ENCODE data around the gene CCDC174.

The CCDC174 gene

DNA sequence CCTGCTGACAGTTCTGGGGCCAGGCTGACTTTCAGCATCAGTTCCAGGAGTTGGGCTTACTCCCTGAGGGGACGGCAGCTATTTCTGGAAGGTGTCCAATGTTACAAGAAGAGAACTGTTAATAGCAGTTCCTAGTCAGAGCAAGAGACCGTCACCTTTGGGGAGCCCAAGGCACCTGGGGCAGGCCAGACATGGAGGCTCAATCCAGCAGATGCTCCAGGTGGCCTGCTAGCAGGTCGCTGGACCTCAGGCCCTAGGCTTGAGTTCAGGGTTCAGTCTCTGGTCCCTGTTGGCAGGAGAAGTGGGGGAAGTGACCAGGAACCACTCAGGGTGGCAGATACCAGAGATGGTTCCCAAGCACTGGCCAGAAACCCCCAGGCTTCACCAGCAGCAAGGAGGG lies 49.3 kb downstream of the CCDC174 start:
- DNase-seq (ENCODE audit: low read depth in 2 of 3, low spot score in 1 of 3), result no peak

- no peak for DNase-seq (ENCODE audit: low read depth in 2 of 3, low spot score in 1 of 3)
Measured at GRCh38 chr3:14701676-14702075, 50.1 kb downstream of the CCDC174 start.

DNA sequence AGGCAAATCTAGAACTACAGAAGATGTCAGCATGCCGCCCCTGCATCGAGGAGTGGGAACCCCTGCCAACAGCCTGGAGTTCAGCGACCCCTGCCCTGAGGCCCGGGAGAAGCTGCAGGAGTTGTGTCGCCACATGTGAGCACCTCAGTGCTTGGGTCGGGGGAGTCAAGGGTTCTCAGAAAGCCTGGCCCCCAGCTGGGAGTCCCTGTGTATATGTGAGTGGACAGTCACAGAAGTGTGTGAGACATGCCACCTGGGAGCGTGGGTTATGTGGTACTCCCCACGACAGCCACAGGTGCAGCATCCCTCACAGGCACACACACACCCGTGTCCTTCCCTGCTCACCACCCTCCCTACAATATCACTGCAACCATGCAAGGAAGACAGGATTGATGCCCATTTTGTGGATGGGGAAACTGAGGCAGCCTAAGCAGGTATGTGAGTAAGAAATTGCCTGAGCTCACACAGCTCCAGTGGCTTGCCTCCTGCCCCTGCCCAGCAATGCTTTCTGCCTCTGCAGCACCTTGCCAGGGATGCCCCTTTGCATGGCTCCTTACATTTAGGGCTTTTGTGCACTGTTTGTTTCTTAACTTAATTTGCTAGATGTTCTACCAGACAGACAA lies 51.7 kb downstream of the CCDC174 start:
- DNase-seq (ENCODE audit: low read depth in 2 of 3, low spot score in 1 of 3), result no peak

DNA sequence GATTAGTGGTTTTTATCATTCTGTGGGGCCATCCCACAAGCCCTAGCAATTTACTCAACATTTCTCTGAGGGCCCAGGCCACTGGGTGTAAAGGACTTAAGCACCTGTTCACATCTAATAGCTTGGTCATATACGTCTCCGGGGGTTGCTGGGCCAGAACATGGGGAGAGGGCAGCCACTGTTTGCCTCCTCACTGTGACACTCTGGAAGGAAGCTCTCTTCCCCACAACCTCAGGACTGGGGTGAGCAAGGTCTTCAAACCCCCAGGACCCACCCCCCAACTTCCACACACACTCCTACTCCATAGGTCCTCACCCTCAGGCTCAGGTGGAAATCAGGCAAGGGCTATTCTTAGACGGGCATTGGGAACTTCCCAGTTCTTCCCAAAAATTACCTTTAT lies 52.2 kb downstream of the CCDC174 start:
- no peak for DNase-seq (ENCODE audit: low read depth in 2 of 3, low spot score in 1 of 3)

DNA sequence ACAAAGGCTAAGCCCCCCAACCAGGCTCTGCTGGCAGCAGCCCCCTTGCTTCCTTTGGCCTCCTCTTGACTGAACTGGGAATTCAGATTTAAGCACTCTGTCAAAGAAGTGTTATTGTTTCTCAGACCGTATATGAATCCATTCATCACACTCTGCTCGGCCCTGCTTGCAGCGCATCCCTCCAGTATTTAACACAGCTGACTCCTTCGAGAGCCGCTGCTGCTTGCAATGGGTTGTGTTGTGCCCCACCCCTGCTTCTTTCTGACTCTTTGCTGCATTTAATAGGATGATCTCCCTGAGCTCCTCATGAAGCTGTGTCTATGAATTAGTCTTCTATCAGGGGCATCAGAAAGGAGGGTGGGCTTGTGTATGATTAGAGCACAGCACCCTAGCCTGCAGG lies 54.5 kb downstream of the CCDC174 start:
- DNase-seq (ENCODE audit: low read depth in 2 of 3, low spot score in 1 of 3), result no peak

DNA sequence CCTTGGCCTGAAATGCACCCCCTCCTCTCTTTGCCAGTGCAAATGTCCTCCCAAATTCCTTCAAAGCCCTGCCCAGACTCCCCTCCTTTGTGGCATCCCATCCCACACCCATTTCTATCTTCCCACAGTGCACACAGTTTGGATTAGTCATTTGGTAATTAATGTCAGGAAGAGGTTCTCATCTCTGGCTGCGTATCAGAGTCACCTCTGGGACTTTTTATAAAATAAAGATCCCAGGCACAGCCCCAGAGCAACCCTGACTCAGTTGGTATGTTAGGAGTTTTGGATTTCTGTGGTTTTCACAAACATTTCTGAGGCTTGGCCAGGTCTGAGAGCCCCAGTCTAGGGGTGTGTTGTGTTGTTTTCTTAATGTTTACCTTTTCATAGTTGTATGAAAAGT lies 65.0 kb downstream of the CCDC174 start:
- DNase-seq (ENCODE audit: low read depth in 2 of 3, low spot score in 1 of 3), result no peak

GRCh38 chr3:14717307-14717706 lies 65.7 kb downstream of the CCDC174 start:
- DNase-seq (ENCODE audit: low read depth in 2 of 3, low spot score in 1 of 3), result no peak

GRCh38 chr3:14718539-14718938 lies 67.0 kb downstream of the CCDC174 start:
- DNase-seq (ENCODE audit: low read depth in 2 of 3, low spot score in 1 of 3), result no peak

GRCh38 chr3:14719006-14719405 lies 67.4 kb downstream of the CCDC174 start:
- no peak for DNase-seq (ENCODE audit: low read depth in 2 of 3, low spot score in 1 of 3)

DNA sequence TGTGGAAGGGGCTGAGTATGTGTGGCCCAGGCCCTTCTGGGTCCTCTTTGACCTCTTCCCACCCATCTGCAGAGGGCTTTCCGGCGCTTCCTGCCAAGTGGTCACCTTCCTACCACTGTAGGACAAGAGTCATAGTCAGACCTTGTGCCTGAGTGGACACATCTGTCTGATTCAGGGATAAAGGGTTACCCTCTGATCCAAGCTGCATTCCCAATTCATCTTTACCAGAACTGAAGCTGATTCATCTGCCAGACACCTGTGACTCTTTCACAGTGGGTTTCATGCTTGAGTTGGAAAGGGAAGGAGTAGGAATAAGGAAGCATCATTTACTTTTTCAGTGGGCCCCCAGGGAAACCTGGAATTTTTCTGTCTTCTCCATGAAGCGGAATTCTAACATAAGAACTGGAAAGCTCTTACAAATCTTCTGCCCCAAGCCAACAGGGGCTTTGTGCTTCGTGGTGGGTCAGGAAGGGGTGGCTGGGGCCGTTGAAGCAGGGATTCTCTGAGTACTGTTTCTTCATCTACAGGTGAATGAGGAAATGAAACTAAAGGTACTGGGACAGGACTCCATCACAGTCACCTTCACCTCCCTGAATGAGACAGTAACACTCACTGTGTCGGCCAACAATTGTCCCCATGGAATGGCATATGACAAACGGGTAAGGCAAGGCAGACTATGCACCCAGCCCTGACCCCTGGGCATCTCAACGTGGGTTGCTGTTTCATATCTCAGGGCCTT lies 69.7 kb downstream of the CCDC174 start:
- DNase-seq (ENCODE audit: low read depth in 2 of 3, low spot score in 1 of 3), result no peak

Data from stimulated activated CD4-positive, alpha-beta T cell treated with anti-CD3 and anti-CD28 coated beads, Interleukin-12 subunit alpha, Interleukin-12 subunit beta, amount 100 ng/mL, for 48 hours (primary cell).